HG02938 (cell line): Measurements from ENCODE around the gene IKZF1.
A peak's percentile ranks its signal among the peaks of the same experiment; 100 is the strongest.

Experiments used
- ATAC-seq: cut with Tn5 transposase; IDR thresholded peaks from one replicate; pipeline ENCODE4 v1.9.1; 2021; ENCODE audit warnings: mild to moderate bottlenecking, moderate library complexity; ENCODE audit not compliant: unreplicated experiment

Gene IKZF1

DNA sequence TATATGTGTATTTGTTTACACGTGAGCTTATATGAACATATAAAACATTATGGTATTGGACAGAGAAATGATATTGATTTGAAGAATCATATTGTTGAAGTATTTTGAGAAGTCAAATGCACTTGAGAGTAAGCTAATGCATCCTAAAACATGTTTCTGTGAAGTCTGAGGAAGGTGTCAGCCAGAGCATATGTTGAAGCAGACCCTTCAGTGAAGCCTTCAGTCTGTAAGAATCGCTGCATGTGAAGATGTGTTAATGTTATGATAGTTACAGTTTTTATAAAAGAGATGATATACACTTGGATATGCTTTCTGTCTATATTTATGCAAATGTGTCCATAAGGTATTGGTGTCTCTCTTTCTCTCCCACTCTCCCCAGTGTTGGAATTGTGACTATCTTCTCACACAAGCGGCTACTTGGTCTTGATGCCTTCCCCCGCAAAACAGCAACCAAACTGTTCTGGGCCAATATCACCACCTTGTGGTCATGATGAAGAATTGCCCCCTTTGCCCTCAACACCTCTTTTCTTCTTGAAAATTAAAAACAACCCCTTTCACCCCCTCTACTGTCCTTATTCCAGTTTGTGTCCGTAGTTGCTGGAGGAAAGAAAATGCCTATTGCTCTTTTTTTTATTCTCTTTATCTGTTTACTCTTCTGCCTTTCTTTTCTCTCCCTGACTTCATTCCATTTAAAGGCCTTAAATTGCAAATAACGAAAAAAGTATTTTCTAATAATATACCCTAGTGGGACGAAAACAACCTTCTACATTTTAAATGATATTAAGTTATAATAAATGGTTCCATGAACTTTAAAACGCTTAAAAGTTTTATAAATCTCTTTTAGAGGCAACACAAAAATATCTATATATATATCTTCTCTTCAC is 64.9 kb downstream of the IKZF1 start:
- ATAC-seq, result no peak

DNA sequence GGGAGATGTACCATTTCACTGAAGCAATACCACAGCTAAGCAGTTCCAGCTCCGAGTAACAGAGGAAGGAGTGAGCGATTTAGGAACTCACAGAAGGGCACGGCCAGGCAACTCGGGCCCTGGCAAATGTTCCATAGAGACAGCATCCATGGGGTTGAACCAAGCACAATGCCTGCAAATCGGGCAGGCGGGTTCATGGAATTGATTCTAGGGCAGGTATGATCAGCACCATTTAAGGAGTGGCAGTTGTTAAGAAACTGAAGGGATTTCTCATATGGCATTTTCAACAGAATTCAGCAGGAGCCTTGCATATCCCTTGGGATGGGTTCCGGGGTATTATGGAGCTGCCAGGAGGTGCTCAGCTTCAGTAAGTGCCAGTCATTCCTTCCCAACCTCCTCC is 66.4 kb downstream of the IKZF1 start:
- ATAC-seq, result no peak

DNA sequence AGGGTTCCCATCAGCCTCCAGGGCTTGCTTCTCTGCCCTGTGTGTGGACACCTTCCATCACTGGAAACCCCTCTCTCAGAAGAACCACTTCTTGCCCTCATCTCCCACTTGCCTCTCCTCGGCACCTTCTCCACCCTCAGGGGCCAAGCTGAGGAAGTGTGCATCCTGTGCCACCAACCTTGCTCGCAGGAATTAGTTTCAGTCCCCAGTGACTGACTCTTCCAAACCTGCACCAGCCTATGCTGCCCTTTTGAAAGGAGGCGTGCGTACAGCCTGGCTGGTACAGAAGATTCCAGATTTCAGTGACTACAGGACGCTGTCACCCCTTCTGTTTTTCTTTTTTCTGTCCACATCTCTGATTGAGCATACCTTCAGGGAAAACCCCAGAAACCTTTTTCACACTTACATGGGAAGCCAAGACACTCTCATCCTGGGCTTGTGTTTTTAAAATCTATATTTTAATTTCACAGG is 67.1 kb downstream of the IKZF1 start:
- no peak for ATAC-seq

DNA sequence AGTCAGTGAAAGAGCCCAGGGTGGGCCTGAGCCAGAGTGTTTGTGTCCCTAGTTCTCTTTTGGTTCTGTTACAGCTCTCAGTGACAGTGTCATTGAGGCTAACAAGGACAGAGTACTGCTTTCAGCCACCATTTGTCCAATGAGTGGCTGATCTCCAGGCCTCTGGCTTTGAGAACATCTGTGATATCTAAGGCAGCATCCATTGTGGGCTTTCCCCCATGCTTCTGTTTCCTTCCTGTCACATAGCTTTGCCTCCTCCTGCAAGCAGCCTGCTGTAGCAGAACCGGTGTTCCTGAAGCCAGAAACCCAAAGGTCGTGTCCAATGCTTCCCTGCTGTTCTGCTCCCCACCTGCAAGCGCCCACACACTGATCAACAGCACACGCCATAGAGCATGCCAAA is 68.4 kb downstream of the IKZF1 start:
- ATAC-seq, result no peak

DNA sequence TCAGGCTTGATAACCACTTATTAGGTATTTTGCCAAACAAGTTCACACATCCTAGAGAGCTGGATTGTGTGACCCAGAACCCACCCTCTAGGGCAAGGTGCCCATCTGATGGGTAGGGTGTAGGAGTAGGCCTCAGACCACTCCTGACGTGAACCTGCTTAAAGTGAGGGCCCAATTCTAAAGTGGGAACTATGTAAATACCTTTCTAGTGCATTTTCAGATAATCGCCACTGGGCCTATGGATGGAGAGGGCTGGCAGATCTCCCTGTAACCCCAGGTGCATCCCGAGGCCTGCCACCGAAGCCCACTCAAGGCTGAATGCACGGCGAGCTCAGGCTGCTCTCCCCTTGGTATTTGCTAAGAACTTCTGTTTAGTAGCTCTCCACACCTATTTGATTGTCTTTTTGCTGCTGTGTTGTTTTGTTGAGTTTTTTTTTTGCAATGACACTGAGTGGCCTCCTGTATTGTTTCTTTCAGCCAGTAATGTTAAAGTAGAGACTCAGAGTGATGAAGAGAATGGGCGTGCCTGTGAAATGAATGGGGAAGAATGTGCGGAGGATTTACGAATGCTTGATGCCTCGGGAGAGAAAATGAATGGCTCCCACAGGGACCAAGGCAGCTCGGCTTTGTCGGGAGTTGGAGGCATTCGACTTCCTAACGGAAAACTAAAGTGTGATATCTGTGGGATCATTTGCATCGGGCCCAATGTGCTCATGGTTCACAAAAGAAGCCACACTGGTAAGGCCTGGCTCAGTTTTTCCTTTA is 71.7 kb downstream of the IKZF1 start:
- ATAC-seq, result no peak

DNA sequence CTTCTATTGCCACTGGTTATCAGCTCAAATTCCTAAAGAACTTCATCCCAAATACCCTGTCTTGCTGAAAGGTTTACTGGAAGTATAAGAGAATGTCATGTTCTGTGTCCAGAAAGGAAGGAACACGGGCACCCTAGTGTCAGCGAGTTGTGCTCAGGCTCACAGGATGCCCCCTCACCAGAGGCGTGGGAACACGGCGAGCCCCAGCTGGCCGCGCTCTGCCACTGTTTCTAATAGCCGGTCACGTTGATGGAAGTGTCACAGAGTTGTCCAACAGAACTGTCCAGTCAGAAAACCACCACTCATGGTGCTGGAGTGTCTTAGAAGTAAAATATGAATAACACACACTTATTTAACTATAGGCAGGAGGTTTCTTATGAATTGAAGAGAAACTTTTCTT is 72.8 kb downstream of the IKZF1 start:
- no peak for ATAC-seq

- no peak for ATAC-seq
Observed at GRCh38 chr7:50379082-50379481, 74.6 kb downstream of the IKZF1 start.

DNA sequence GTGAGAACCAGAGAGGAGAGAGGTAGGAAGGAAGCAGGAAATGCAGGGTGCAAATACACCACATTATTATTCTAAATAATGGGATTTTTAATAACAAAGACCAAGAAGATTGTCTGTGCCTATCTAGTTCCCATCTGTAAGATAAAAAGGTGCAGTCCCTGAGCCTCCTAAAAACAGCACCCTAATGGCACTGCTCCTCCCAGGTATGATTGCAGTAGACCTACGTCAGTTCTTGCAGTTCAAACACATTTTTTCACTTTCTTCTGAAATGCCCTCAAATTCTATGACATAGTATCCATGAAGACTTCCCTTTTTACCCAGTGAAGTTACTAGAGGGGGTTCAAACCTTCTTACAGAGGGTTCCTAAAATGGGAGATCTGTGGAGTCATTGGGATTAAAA is 75.0 kb downstream of the IKZF1 start:
- ATAC-seq, result no peak

DNA sequence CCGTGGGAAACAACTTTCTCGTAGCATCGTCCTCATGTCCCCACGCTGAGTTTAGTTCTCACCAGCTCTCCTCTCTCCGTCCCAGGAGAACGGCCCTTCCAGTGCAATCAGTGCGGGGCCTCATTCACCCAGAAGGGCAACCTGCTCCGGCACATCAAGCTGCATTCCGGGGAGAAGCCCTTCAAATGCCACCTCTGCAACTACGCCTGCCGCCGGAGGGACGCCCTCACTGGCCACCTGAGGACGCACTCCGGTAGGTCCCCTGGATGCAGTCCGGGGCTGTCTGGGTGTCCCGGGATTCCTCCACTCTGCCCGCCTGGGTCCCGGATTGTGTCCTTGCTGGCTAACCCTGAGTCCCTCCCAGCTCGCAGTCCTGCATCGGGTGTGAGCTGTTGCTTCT is 77.9 kb downstream of the IKZF1 start:
- no peak for ATAC-seq

- no peak for ATAC-seq
Observed at GRCh38 chr7:50387351-50387750, 82.8 kb downstream of the IKZF1 start.

GRCh38 chr7:50389961-50390360 is 85.4 kb downstream of the IKZF1 start:
- ATAC-seq, result no peak

DNA sequence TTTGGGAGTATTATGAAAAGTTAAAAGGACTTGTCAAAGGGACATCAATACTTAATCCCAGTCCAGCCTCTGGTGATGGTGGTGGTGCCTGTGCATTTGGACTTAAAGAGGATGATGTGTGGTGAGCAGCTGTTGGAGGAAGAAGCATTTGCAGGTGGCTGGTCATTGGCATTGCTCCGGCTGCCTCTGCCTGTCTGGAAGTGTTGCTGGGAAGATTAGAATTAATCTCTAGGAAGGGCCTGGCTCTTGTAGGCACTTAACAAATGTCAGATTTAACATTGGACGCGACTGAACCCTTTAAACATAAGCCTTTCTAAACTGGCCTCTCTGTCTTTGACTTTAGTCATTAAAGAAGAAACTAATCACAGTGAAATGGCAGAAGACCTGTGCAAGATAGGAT is 86.9 kb downstream of the IKZF1 start:
- no peak for ATAC-seq

- ATAC-seq, result no peak
Observed at GRCh38 chr7:50393076-50393475, 88.6 kb downstream of the IKZF1 start.

- peak; percentile 31 for ATAC-seq
Observed at GRCh38 chr7:50393547-50394252, 89.2 kb downstream of the IKZF1 start.

DNA sequence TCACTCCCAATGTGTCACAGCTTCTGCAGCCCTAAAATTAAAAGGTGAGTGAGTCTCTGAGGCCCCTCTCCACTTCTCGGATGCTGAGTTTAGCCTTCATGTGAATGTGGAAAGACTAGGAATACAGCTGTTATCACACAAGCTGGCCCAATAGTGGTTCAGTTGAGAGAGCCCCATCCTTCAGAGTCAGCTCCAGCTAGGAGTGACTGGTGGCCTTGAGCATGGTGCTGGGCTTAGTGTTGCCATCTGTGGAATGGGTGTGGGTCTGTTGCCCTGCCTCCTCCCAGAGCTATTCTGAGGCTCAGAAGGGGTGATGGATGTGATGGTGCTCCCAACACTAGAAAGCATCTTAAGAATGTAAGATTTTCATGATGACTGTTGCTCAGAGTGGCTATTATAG is 89.8 kb downstream of the IKZF1 start:
- ATAC-seq, result no peak

DNA sequence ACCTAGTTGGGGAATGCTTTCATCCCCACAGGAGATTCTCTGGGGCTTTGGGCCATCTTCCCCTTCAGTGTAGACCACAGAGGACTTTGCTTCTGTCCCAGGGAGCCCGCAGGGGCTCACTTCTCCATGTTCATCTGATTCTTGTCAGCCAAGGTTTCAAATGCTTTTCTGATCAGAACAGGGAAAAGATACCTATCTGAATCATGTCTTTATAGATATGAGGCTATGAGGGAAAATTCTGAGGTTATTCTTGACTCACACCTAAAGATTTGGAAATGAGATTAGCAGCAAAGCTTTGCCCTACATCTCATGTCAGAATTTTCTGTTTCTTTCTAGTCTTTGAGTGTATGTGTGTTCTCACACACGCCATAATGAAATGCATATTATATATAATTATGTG is 92.3 kb downstream of the IKZF1 start:
- ATAC-seq, result peak; percentile 13

GRCh38 chr7:50397320-50397970 is 92.9 kb downstream of the IKZF1 start:
- ATAC-seq, result peak; percentile 61

DNA sequence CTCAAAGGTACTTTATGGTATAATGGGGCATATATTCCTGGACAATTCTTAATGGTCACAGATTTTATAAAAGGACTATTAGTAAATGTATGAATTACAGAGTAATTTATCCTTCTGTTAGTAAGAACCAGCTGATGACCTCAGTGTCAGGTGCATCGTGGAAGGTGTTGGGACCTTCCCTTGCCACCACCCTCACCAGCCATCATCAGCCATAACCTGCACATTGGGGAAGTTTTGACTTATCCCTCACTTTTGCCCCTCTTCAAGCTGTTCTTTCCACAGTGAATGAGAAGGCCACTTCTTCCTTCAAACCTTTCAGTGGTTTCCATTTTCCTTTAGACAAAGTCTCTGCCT is 93.4 kb downstream of the IKZF1 start:
- ATAC-seq, result no peak

- ATAC-seq, result no peak
Observed at GRCh38 chr7:50399206-50399605, 94.7 kb downstream of the IKZF1 start.

DNA sequence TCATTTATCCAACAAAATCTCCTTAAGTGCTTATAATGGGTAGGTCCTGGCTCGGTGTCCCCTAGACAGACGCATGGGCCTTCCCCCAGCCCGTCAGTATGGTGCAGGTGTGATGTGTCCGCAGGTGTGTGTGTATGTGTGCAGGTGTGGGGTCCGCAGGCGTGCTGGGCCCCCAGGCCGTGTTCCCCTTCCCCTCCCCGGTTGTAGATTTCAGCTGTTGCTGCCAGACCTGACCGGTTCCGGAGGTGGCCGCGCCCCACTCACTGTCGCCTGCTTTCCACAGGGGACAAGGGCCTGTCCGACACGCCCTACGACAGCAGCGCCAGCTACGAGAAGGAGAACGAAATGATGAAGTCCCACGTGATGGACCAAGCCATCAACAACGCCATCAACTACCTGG is 95.1 kb downstream of the IKZF1 start:
- ATAC-seq, result no peak

DNA sequence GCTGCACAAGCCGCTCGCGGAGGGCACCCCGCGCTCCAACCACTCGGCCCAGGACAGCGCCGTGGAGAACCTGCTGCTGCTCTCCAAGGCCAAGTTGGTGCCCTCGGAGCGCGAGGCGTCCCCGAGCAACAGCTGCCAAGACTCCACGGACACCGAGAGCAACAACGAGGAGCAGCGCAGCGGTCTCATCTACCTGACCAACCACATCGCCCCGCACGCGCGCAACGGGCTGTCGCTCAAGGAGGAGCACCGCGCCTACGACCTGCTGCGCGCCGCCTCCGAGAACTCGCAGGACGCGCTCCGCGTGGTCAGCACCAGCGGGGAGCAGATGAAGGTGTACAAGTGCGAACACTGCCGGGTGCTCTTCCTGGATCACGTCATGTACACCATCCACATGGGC is 95.6 kb downstream of the IKZF1 start:
- ATAC-seq, result no peak
